Activated naive CD4-positive, alpha-beta T cell (primary cell): ENCODE data around the gene ATXN10.
"Not testable (repeated sequence)": the region's sequence is repeated elsewhere in the genome, so short reads cannot be mapped to it uniquely, and the experiment has no call there.

Experiments
- DNase-seq, 4 experiments: peaks; one replicate each; lab custom pipeline; 2025; lab: John Stamatoyannopoulos, UW

The ATXN10 gene

GRCh38 chr22:45785458-45785857 is 113.8 kb downstream of the ATXN10 start:
- DNase-seq = no peak

- no peak for DNase-seq
These were observed 115.1 kb downstream of the ATXN10 start for GRCh38 chr22:45786726-45787125.

DNA sequence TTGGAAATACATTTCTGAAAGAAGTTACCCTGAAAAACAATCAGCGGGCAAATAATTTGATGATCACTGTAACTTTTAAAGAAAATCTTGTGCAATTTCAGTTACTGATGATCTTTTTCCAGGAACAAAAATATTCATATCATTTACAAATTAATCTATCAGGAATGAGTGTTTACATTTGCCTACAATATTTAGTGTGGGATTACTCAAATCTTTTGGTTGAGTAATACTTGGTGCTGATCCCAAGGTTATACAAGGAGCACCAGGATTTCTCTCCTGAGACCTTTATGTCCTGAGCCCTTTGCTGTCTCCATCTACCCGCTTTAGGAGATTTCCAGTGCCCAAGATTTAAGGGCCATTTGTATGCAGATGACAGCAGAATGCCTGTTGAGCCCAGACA is 116.1 kb downstream of the ATXN10 start:
- DNase-seq = no peak

- DNase-seq = no peak
These were observed 116.9 kb downstream of the ATXN10 start for GRCh38 chr22:45788522-45788921.

DNA sequence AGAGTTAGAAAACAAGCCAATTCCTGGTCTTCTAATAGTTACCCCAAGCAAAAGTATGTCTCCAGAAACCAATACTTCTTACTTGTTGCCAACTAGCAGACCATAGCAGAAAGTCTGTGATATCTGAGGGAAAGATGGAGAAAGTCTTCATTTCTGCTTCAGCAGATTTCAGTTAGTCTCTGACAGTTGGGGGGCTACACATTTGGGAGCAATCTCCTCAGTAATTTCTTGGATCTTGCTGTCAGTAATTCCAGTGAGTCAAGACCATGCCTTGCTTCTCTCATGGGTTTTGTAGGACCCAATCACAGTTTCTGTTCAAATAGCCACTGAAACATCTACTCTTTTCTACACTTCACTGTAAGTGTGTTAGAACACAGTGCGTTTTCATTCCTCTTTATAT is 118.8 kb downstream of the ATXN10 start:
- DNase-seq = no peak

GRCh38 chr22:45793161-45793560 is 121.5 kb downstream of the ATXN10 start:
- DNase-seq = no peak

DNA sequence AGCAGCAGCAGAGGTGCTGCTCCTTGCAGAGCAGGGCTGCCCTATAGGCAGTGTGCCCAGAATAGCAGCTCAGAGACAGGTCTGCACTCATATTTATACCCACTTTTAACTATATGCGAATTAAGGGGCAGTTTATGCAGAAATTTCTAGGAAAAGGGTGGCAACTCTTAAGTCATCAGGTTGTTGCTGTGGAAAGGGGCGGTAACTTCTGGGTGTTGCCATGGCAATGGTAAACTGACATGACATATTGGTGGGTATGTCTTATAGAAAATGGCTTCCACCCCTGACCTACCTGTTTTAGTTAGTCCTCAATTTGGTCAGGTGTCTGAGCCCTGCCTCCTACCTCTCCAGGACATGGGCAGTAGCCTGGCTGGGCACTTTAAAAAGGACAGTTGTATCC is 122.3 kb downstream of the ATXN10 start:
- no peak for DNase-seq

DNA sequence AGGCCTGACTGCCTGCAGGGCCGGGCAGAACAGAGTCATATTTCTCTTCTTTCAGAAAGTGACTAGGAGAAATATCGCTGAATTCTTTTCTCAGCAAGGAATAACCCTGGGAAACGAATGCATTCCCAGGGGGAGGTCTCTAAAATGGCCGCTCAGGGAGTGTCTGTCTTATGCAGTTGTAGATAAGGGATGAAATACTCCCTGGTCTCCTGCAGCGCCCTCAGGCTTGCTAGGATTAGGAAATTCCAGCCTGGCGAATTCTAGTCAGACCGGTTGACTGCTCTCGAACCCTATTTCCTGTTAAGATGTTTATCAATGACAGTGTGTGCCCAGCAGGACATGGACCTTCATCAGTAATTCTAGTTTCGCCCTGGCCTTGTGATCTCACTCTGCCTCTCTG is 124.4 kb downstream of the ATXN10 start:
- not testable (repeated sequence) for DNase-seq

- no peak for DNase-seq
These were observed 127.7 kb downstream of the ATXN10 start for GRCh38 chr22:45799291-45799690.

GRCh38 chr22:45802054-45802453 is 130.4 kb downstream of the ATXN10 start:
- no peak for DNase-seq

- DNase-seq = no peak
These were observed 132.8 kb downstream of the ATXN10 start for GRCh38 chr22:45804319-45804985.

DNA sequence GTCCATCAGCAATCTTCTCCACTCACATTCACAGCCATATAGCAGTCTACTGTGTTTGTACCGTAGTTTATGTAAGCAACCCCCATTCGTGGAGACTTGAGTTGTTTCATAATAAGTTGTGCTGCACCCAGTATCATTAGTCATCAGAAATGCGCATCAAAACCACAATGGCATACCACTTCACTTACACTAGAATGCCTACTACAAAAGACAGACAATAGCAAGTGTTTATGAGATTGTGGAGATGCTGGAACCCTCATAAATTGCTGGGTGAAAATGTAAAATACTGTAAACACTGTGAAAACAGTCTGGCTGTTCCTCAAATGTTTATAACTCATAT is 133.3 kb downstream of the ATXN10 start:
- no peak for DNase-seq

GRCh38 chr22:45805413-45805812 is 133.8 kb downstream of the ATXN10 start:
- DNase-seq = no peak

DNA sequence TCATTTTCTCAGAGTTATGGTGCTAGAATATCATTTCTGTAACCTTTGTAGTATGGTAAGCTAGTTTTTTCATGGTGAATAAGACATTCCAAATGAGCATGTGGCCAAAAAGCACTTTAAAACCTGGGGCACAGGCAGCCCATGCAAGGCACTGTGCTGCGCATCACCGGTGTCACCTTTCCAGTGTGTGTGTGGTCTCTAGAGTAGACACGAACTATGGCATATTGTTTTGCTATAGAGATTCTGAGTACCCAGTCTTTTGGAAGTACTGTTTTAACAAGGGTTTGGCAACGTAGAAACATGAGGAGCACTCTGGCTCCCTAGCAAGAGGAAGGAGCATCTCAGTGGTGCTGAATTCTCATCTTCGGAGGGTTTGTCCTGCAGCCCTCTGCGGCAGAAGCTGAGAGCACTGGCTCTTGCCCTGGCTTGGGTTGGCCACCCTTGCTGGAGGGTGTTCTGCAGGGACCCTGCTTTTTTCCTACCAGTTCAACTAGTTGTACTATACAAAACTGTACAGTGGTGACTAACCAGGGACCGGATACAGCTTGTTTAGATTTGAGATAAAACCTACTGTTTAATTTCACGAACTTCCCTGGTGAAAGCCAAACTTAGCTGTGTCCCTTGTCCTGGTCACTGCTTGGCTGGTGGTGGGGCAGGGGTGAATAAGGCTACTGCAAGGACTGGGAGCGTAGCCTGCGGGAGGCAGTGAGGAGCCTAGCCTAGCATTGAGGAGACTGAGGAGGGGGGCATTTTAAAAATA is 135.7 kb downstream of the ATXN10 start:
- no peak for DNase-seq

DNA sequence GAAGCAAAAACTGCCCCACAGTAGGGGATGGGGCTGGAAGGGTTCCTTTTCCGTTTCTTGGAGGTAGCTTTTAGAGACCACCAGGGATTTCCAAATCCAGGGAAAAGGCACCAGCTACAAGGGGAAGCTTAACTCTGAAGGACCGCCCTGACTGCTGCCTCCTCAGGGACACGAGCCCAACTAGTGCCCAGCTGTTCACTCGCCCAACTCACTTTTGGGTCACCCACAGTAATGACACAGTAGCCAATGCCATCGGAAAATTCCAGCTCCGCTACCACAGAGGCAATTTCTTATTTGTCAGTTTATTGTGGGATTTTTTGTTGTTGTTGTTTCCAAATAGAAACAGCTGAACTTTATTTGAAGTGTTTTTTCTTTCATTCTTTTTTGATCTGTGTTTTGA is 141.3 kb downstream of the ATXN10 start:
- DNase-seq = no peak

DNA sequence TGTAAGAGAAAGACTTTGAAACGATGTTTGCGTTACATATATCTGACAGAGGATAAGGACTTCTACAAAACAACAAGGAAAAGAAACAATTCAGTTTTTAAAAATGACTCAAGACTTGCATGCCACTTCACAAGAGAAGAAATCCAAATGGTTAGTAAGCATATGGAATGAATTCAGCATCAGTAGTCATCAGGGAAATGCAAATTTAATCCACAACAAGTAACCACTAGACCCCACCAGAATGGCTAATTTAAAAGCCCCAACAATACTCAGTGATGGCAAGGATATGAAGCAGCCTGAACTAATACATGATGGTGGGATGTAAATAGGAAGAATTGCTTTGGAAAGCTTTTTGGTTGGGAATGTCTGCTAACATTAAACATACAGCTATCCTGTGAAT is 142.6 kb downstream of the ATXN10 start:
- DNase-seq = no peak

- no peak for DNase-seq
These were observed 145.1 kb downstream of the ATXN10 start for GRCh38 chr22:45816776-45817175.

DNA sequence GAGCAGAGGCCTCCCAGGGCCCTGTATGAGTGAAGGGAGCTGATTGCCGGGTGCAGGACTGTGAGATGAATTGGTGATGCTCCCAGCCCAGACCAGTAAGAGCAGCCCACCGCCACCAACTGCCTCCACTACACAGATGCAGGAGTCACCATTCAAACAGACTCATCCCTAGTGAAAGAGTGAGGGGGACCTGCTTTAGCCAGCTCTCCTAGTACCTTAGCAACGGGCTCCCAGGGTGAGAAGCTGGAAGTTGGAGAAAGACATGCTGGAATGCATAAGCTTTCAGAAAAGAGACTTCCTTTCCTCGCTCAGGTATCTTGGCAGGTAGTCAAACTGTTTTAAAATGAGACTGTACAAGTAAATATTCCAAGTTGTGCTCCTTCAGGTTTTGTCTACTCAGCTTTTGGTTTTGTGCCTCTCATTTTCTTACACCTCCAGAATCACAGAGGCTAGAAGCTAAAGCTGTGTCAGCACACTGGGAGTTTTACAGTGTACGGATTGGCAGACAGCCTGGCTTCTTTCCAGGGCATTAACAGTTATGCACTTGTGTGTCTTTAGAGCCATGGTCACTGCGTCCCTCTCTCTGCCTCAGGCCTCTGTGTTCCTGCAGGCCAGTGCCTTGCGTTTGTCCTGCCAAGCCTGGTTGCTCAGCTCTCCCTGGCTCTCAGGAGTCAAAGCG is 146.2 kb downstream of the ATXN10 start:
- no peak for DNase-seq

- DNase-seq = no peak
These were observed 146.9 kb downstream of the ATXN10 start for GRCh38 chr22:45818424-45819085.

- DNase-seq = no peak
These were observed 147.7 kb downstream of the ATXN10 start for GRCh38 chr22:45819305-45819704.

- DNase-seq = no peak
These were observed 151.7 kb downstream of the ATXN10 start for GRCh38 chr22:45823336-45823735.

DNA sequence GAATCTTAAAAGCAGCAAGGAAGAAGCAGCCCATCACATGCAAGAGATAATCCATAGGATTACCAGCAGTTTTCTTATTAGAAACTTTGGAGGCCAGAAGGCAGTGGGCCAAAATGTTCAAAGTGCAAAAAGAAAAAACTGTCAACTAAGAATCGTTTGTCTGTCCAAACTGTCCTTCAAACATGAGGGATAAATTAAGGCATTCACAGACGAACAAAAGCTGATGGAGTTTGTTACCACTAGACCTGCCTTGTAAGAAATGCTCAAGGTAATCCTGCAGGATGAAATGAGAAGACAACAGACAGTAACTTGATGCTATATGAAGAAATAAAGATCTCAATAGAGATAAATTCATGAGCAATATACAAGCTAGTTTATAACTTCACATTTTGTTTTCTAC is 154.9 kb downstream of the ATXN10 start:
- no peak for DNase-seq

DNA sequence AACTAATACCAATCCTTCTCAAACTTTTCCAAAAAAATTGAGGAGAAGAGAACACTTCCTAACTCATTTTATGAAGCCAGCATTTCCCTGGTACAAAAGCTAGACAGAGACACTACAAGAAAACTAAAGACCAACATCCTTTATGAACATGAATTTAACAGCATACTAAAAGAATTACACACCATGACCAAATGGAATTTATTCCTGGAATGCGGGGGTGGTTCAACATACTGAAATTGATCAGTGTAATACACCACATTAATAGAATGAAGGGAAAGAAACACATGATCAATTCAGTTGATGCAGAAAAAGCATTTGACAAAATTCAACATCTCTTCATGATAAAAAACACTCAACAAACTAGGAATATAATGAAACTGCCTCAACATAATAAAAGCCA is 157.2 kb downstream of the ATXN10 start:
- DNase-seq = no peak
